H1 (cell line): ENCODE results near the gene BAAT. TPM values are rescaled to one million over a fixed set of nuclear protein-coding genes. Genes with fewer than 3 reads are reported as not detected.

Experiments
- CTCF ChIA-PET: fragments of 300-600 bp; sonication (Branson Sonifier 250); formaldehyde crosslinking; loops from one replicate; lab custom pipeline; 2021; ENCODE audit not compliant: partially characterized antibody; lab: Charles Lee
- POLR2A ChIA-PET: fragments of 300-600 bp; sonication (Branson Sonifier 250); formaldehyde crosslinking; loops from one replicate; lab custom pipeline; 2021; ENCODE audit warnings: inconsistent platforms; ENCODE audit not compliant: partially characterized antibody; lab: Charles Lee
- DNase-seq, 2 experiments: peaks; one replicate each; pipeline versions ENCODE4 v3.0.0 to v3.0.0-alpha.2; 2010 to 2022; ENCODE audit warnings: low spot score in 2 of 2, low read depth in 1 of 2, mixed read lengths in 1 of 2
- FAIRE-seq: peaks from 2 replicates; lab custom pipeline; 2011; peaks lifted over from hg19 to GRCh38; lab: Jason Lieb, UNC
- H2AFZ ChIP-seq: 2 replicates; pipeline ENCODE4 v1.8.1; 2012; ENCODE audit warnings: low read length, inconsistent platforms
- H2AK5ac ChIP-seq: 2 replicates; pipeline ENCODE4 v1.6.1; 2013; ENCODE audit warnings: low read depth, low read length
- H2BK120ac ChIP-seq: replicated peaks from 2 replicates; pipeline ENCODE3; 2013; ENCODE audit warnings: low read depth, low read length, inconsistent platforms
- H2BK12ac ChIP-seq: 2 replicates; pipeline ENCODE4 v1.6.1; 2013; ENCODE audit warnings: low read depth, low read length
- H2BK15ac ChIP-seq: 2 replicates; pipeline ENCODE4 v1.6.1; 2013; ENCODE audit warnings: low read length
- H2BK20ac ChIP-seq: 2 replicates; pipeline ENCODE4 v1.6.1; 2013; ENCODE audit warnings: low read length
- H2BK5ac ChIP-seq: 2 replicates; pipeline ENCODE4 v1.6.1; 2013; ENCODE audit warnings: low read depth, low read length
- H3K14ac ChIP-seq: 2 replicates; pipeline ENCODE4 v1.6.1; 2013; ENCODE audit warnings: inconsistent platforms; ENCODE audit not compliant: insufficient read length
- H3K18ac ChIP-seq: 2 replicates; pipeline ENCODE4 v1.6.1; 2013; ENCODE audit warnings: low read length; ENCODE audit errors: extremely low read depth
- H3K23ac ChIP-seq: 2 replicates; pipeline ENCODE4 v1.6.1; 2013; ENCODE audit warnings: inconsistent platforms; ENCODE audit not compliant: insufficient read length
- H3K23me2 ChIP-seq: 2 replicates; pipeline ENCODE4 v1.6.1; 2013; ENCODE audit warnings: low read depth, low read length
- H3K27ac ChIP-seq: 2 replicates; pipeline ENCODE4 v1.6.1; 2011; ENCODE audit warnings: low read depth, low read length, inconsistent platforms
- H3K27me3 ChIP-seq, 4 experiments: replicated peaks in 1 of 4; 1 replicate in 1 of 4; 2 replicates in 3 of 4; pipeline versions ENCODE4 v1.6.1 to v1.8.1; 2011 to 2013; ENCODE audit warnings: low read length in 3 of 4, mild to moderate bottlenecking in 3 of 4, inconsistent platforms in 2 of 4, mixed read lengths in 2 of 4, moderate library complexity in 1 of 4; ENCODE audit not compliant: control insufficient read depth in 3 of 4, insufficient read depth in 3 of 4; ENCODE audit errors: extremely low read depth in 1 of 4
- H3K36me3 ChIP-seq, 4 experiments: 2 replicates each; pipeline versions ENCODE4 v1.6.1 to v1.8.1; 2011 to 2013; ENCODE audit warnings: mild to moderate bottlenecking in 4 of 4, low read length in 3 of 4, moderate library complexity in 2 of 4, control low read depth in 1 of 4, inconsistent platforms in 1 of 4; ENCODE audit not compliant: insufficient read depth in 4 of 4, control insufficient read depth in 2 of 4
- H3K4ac ChIP-seq: replicated peaks from 2 replicates; pipeline ENCODE3; 2013; ENCODE audit warnings: low read length, low read depth, mixed read lengths, inconsistent platforms; ENCODE audit not compliant: insufficient read length
- H3K4me1 ChIP-seq, 4 experiments: replicated peaks in 1 of 4; 1 replicate in 1 of 4; 2 replicates in 3 of 4; pipeline versions ENCODE4 v1.6.1 to v1.8.1; 2011 to 2013; ENCODE audit warnings: low read length in 3 of 4, inconsistent platforms in 2 of 4, mixed read lengths in 1 of 4; ENCODE audit not compliant: insufficient read depth in 4 of 4, control insufficient read depth in 3 of 4
- H3K4me2 ChIP-seq, 2 experiments: 2 replicates each; pipeline versions ENCODE4 v1.6.1 to v1.8.1; 2011 to 2013; ENCODE audit warnings: low read depth in 2 of 2, low read length in 2 of 2, control low read depth in 1 of 2, inconsistent platforms in 1 of 2, mild to moderate bottlenecking in 1 of 2; ENCODE audit not compliant: insufficient read depth in 1 of 2
- H3K4me3 ChIP-seq, 4 experiments: fragments of 200-600, 300-600 bp in 1 of 4; sonication (generic), shearing (Covaris generic), sonication (Bioruptor Twin) in 1 of 4; 2 replicates each; pipeline versions ENCODE4 v1.5.1 to v1.8.1; 2011 to 2016; ENCODE audit warnings: low read length in 4 of 4, low read depth in 3 of 4, control low read depth in 2 of 4, inconsistent platforms in 2 of 4, mild to moderate bottlenecking in 2 of 4, mixed read lengths in 1 of 4, moderate library complexity in 1 of 4; ENCODE audit not compliant: insufficient read depth in 2 of 4; ENCODE audit errors: extremely low read depth in 1 of 4
- H3K56ac ChIP-seq: replicated peaks from 2 replicates; pipeline ENCODE3; 2013; ENCODE audit warnings: low read depth, mild to moderate bottlenecking, mixed read lengths, low read length, inconsistent platforms; ENCODE audit not compliant: insufficient read length
- H3K79me1 ChIP-seq: 2 replicates; pipeline ENCODE4 v1.6.1; 2013; ENCODE audit warnings: low read depth, low read length, control low read depth
- H3K79me2 ChIP-seq, 2 experiments: 2 replicates each; pipeline versions ENCODE4 v1.6.1 to v1.8.1; 2012 to 2013; ENCODE audit warnings: low read length in 2 of 2, mild to moderate bottlenecking in 2 of 2, inconsistent platforms in 1 of 2; ENCODE audit not compliant: insufficient read depth in 2 of 2, control insufficient read depth in 1 of 2
- H3K9ac ChIP-seq, 4 experiments: replicated peaks in 1 of 4; 1 replicate in 1 of 4; 2 replicates in 3 of 4; pipeline versions ENCODE4 v1.6.1 to v1.8.1; 2011 to 2013; ENCODE audit warnings: low read depth in 3 of 4, low read length in 3 of 4, control low read depth in 2 of 4, mild to moderate bottlenecking in 2 of 4, moderate library complexity in 2 of 4, inconsistent platforms in 1 of 4; ENCODE audit errors: extremely low read depth in 1 of 4
- H3K9me3 ChIP-seq, 2 experiments: 2 replicates each; pipeline versions ENCODE4 v1.6.1 to v1.8.1; 2012 to 2013; ENCODE audit warnings: mild to moderate bottlenecking in 2 of 2, moderate library complexity in 2 of 2, control low read depth in 1 of 2, inconsistent platforms in 1 of 2, low read depth in 1 of 2, low read length in 1 of 2, mixed read lengths in 1 of 2; ENCODE audit not compliant: insufficient read depth in 2 of 2
- H4K20me1 ChIP-seq, 2 experiments: replicated peaks in 1 of 2; 2 replicates each; pipeline versions ENCODE3 to v1.8.1; 2011 to 2013; ENCODE audit warnings: inconsistent platforms in 2 of 2, low read length in 2 of 2, mild to moderate bottlenecking in 1 of 2; ENCODE audit not compliant: insufficient read depth in 2 of 2, control insufficient read depth in 1 of 2
- H4K5ac ChIP-seq: 2 replicates; pipeline ENCODE4 v1.6.1; 2013; ENCODE audit warnings: low read length, low read depth, mixed read lengths, inconsistent platforms; ENCODE audit not compliant: insufficient read length
- H4K8ac ChIP-seq: 2 replicates; pipeline ENCODE4 v1.8.0; 2013; ENCODE audit warnings: mild to moderate bottlenecking, moderate library complexity, low read length, inconsistent platforms; ENCODE audit not compliant: insufficient read depth; ENCODE audit errors: extremely low read depth
- H4K91ac ChIP-seq: replicated peaks from 2 replicates; pipeline ENCODE3; 2013; ENCODE audit warnings: low read length, mixed read lengths, inconsistent platforms; ENCODE audit not compliant: insufficient read length
- ATF2 ChIP-seq: IDR thresholded peaks from 2 replicates; pipeline ENCODE4 v1.6.1; 2012; ENCODE audit warnings: low read length, inconsistent platforms
- CEBPB ChIP-seq: IDR thresholded peaks from 2 replicates; pipeline ENCODE4 v1.6.1; 2012; ENCODE audit warnings: low read depth, low read length
- E2F6 ChIP-seq: IDR thresholded peaks from 2 replicates; pipeline ENCODE4 v1.6.1; 2012; ENCODE audit warnings: inconsistent platforms
- EGR1 ChIP-seq: IDR thresholded peaks from 2 replicates; pipeline ENCODE4 v1.6.1; 2011; ENCODE audit warnings: low read depth, low read length, borderline replicate concordance
- JUN ChIP-seq: IDR thresholded peaks from 2 replicates; pipeline ENCODE4 v1.6.1; 2011; ENCODE audit warnings: low read depth, mild to moderate bottlenecking, improper control_type of control experiment, low read length
- KDM5A ChIP-seq: fragments of 200-600 bp; IDR thresholded peaks from 2 replicates; pipeline ENCODE4 v1.7.1; 2012; ENCODE audit warnings: mild to moderate bottlenecking, low read length, inconsistent platforms, mixed read lengths
- MAFK ChIP-seq: IDR thresholded peaks from 2 replicates; pipeline ENCODE4 v1.6.1; 2012; ENCODE audit warnings: low read depth, mild to moderate bottlenecking, improper control_type of control experiment, low read length
- MAX ChIP-seq: IDR thresholded peaks from 2 replicates; pipeline ENCODE4 v1.6.1; 2012; ENCODE audit warnings: inconsistent platforms
- PHF8 ChIP-seq: fragments of 200-600 bp; sonication (generic); conservative IDR thresholded peaks from 2 replicates; pipeline ENCODE4 v1.7.1; 2012; ENCODE audit warnings: low read depth, mild to moderate bottlenecking, inconsistent platforms, low read length, moderate library complexity
- RXRA ChIP-seq: IDR thresholded peaks from 2 replicates; pipeline ENCODE4 v1.6.1; 2011; ENCODE audit warnings: low read depth, mild to moderate bottlenecking, low read length, moderate library complexity; ENCODE audit not compliant: insufficient read depth
- SUZ12 ChIP-seq: fragments of 200-600 bp; sonication (generic); IDR thresholded peaks from 2 replicates; pipeline ENCODE4 v1.6.1; 2012; ENCODE audit warnings: mild to moderate bottlenecking, inconsistent platforms, low read length, moderate library complexity, mixed read lengths
- TCF12 ChIP-seq: IDR thresholded peaks from 2 replicates; pipeline ENCODE4 v1.6.1; 2011; ENCODE audit warnings: low read depth, mild to moderate bottlenecking, low read length
- WGBS, 2 experiments: shearing (Covaris generic) in 1 of 2; methylation state at CpG; one replicate each; pipeline versions ENCODE4 v1.1.6 to v1.1.7; 2013 to 2015; ENCODE audit warnings: low lambda C conversion rate in 2 of 2, mixed read lengths in 2 of 2, inconsistent platforms in 1 of 2, low coverage in 1 of 2, missing lambda C conversion rate in 1 of 2; ENCODE audit not compliant: insufficient replicate concordance in 2 of 2, insufficient coverage in 1 of 2, insufficient read length in 1 of 2; ENCODE audit errors: extremely low coverage in 1 of 2, missing lambda C conversion rate in 1 of 2; 5-methylcytosine and 5-hydroxymethylcytosine counted together
- polyA plus RNA-seq, 7 experiments: library from polyadenylated mRNA; depleted of rRNA in 3 of 7; stranded (reverse) in 5 of 7; unstranded in 2 of 7; fragments of >200 nt in 5 of 7; fragments of 200-250 nt in 2 of 7; gene quantifications; 1 replicate in 5 of 7; 2 replicates in 1 of 7; 4 replicates in 1 of 7; pipeline versions ENCODE4 v1.2.1 to v1.2.3, GENCODE V29; 2011 to 2013; ENCODE audit warnings: missing spikeins in 2 of 7, mixed read lengths in 2 of 7
- total RNA-seq: library from RNA; stranded (reverse); fragmentation: NEBNext Ultra II Directional; extraction: Animal tissue kit (Norgen Biotek cat#: 25700); gene quantifications from 2 replicates; pipeline ENCODE4 v1.2.1, GENCODE V29; 2021

The BAAT gene
- total and polyA plus RNA-seq, 2 of the 8 experiments (the other 6 are each of a cell fraction or from before 2014, with no cell fraction given), result 0.09 to 0.17 TPM

- H3K18ac ChIP-seq, result no peak overlapping the region
- ChIA-PET POLR2A (no interaction called here), CTCF (no interaction called here)
- H3K14ac ChIP-seq, result no peak overlapping the region
- no peak overlapping the region for H3K27ac ChIP-seq
- no peak overlapping the region for H3K23ac ChIP-seq
- no peaks in the 10 kb centered on the region for H3K27me3 ChIP-seq
- H3K79me2 ChIP-seq, result no peaks in the 10 kb centered on the region
- no peaks in the 10 kb centered on the region for H3K4me1 ChIP-seq
- H3K79me1 ChIP-seq, result no peaks in the 10 kb centered on the region
- no peak overlapping the region for H2AFZ ChIP-seq
- FAIRE-seq (no peak), DNase-seq (no peak)
- H3K9ac ChIP-seq, result no peak overlapping the region
- no peak overlapping the region for H2AK5ac ChIP-seq
- H4K20me1 ChIP-seq, result no peaks in the 10 kb centered on the region
- H3K4me3 ChIP-seq, result no peak overlapping the region
- H3K23me2 ChIP-seq, result no peaks in the 10 kb centered on the region
- no peak overlapping the region for H4K5ac ChIP-seq
- H3K4ac ChIP-seq, result no peak overlapping the region
- no peak overlapping the region for H2BK12ac ChIP-seq
- no peak overlapping the region for H2BK5ac ChIP-seq
- no peak overlapping the region for H2BK15ac ChIP-seq
- H4K91ac ChIP-seq, result no peak overlapping the region
- 69% methylated on average over 1 of the region's 1 CpG; no CpG with 5 or more reads in 1 of the 2 experiments for WGBS, 2 experiments
- no peak overlapping the region for H4K8ac ChIP-seq
- no peak overlapping the region for H3K56ac ChIP-seq
- no peak overlapping the region for H2BK20ac ChIP-seq
- no peaks in the 10 kb centered on the region for H3K9me3 ChIP-seq
- no peaks in the 10 kb centered on the region for H3K36me3 ChIP-seq
- no peak overlapping the region for H2BK120ac ChIP-seq
- H3K4me2 ChIP-seq, result no peak overlapping the region
- TF ChIP-seq KDM5A (no peak), E2F6 (no peak), TCF12 (no peak), MAFK (no peak), CEBPB (no peak), RXRA (no peak), EGR1 (no peak), ATF2 (no peak), PHF8 (no peak), SUZ12 (no peak), MAX (no peak), JUN (no peak)
Measured at GRCh38 chr9:101342595-101342994, 42.2 kb downstream of the BAAT start.
